IMR-90 (cell line): ENCODE results near the gene ADARB2. TPM values are rescaled to one million over a fixed set of nuclear protein-coding genes. Genes with fewer than 3 reads are reported as not detected.

Experiments used
- ATAC-seq: fragments of 200-7000 bp; cut with Tn5 transposase; 2 replicates; pipeline ENCODE4 v1.9.1; 2020; ENCODE audit warnings: low read depth, mild to moderate bottlenecking, moderate library complexity
- BruUV-seq: library from RNA; stranded (reverse); fragments of 400-500 nt; replicated peaks from 2 replicates; lab custom pipeline; 2021; lab: Mats Ljungman, UMichigan
- CTCF ChIA-PET: fragments of 300-600 bp; formaldehyde crosslinking; extraction: SDS; loops from one replicate; lab custom pipeline; 2021; ENCODE audit warnings: antibody characterized with exemption; lab: Yijun Ruan, JAX
- POLR2A ChIA-PET: fragments of 300-600 bp; sonication (Branson Sonifier 250); formaldehyde crosslinking; loops from one replicate; lab custom pipeline; 2022; ENCODE audit warnings: antibody characterized with exemption; ENCODE audit not compliant: unreplicated experiment; lab: Charles Lee
- DNase-seq: peaks from one replicate; pipeline ENCODE4 v3.0.0; 2013
- H2AFZ ChIP-seq: replicated peaks from 2 replicates; pipeline ENCODE3; 2013; ENCODE audit warnings: low read length, mild to moderate bottlenecking; ENCODE audit not compliant: poor library complexity
- H2AK5ac ChIP-seq: 2 replicates; pipeline ENCODE4 v1.6.1; 2013; ENCODE audit warnings: low read depth, low read length, inconsistent platforms
- H2AK9ac ChIP-seq: replicated peaks from 2 replicates; pipeline ENCODE3; 2013; ENCODE audit warnings: mild to moderate bottlenecking, low read depth, low read length, moderate library complexity; ENCODE audit not compliant: poor library complexity
- H2BK120ac ChIP-seq: 2 replicates; pipeline ENCODE4 v1.6.1; 2013; ENCODE audit warnings: low read depth, low read length, inconsistent platforms
- H2BK15ac ChIP-seq: 3 replicates; pipeline ENCODE4 v1.6.1; 2013; ENCODE audit warnings: low read depth, low read length, inconsistent platforms
- H2BK20ac ChIP-seq: 2 replicates; pipeline ENCODE4 v1.6.1; 2013; ENCODE audit warnings: low read depth, mild to moderate bottlenecking, inconsistent platforms, low read length, moderate library complexity
- H2BK5ac ChIP-seq: 2 replicates; pipeline ENCODE4 v1.6.1; 2013; ENCODE audit warnings: mild to moderate bottlenecking, low read depth, low read length, inconsistent platforms; ENCODE audit not compliant: poor library complexity, severe bottlenecking
- H3K14ac ChIP-seq: replicated peaks from 2 replicates; pipeline ENCODE4 v1.6.1; 2013; ENCODE audit warnings: low read depth, low read length, inconsistent platforms
- H3K18ac ChIP-seq: 2 replicates; pipeline ENCODE4 v1.6.1; 2013; ENCODE audit warnings: low read depth, low read length, control low read depth
- H3K23ac ChIP-seq: 2 replicates; pipeline ENCODE4 v1.6.1; 2013; ENCODE audit warnings: low read depth, low read length, inconsistent platforms
- H3K27ac ChIP-seq: 2 replicates; pipeline ENCODE4 v1.5.1; 2013; ENCODE audit warnings: mild to moderate bottlenecking, control low read depth, low read length; ENCODE audit not compliant: insufficient read depth
- H3K27me3 ChIP-seq: 2 replicates; pipeline ENCODE4 v1.6.1; 2013; ENCODE audit warnings: low read length; ENCODE audit not compliant: control insufficient read depth, insufficient read depth
- H3K36me3 ChIP-seq: 2 replicates; pipeline ENCODE4 v1.6.1; 2013; ENCODE audit warnings: low read length, mixed read lengths; ENCODE audit not compliant: control insufficient read depth, insufficient read depth
- H3K4ac ChIP-seq: 2 replicates; pipeline ENCODE4 v1.6.1; 2013; ENCODE audit warnings: low read depth, low read length, inconsistent platforms
- H3K4me1 ChIP-seq: 2 replicates; pipeline ENCODE4 v1.6.1; 2013; ENCODE audit warnings: low read length, mixed read lengths; ENCODE audit not compliant: control insufficient read depth, insufficient read depth
- H3K4me2 ChIP-seq: 2 replicates; pipeline ENCODE4 v1.6.1; 2013; ENCODE audit warnings: low read depth, mild to moderate bottlenecking, control low read depth, low read length, moderate library complexity
- H3K4me3 ChIP-seq: 2 replicates; pipeline ENCODE4 v1.5.1; 2013; ENCODE audit warnings: low read depth, mild to moderate bottlenecking, control low read depth, low read length, moderate library complexity; ENCODE audit not compliant: insufficient read depth
- H3K56ac ChIP-seq: 2 replicates; pipeline ENCODE4 v1.6.1; 2013; ENCODE audit warnings: low read length, inconsistent platforms; ENCODE audit not compliant: insufficient read depth; ENCODE audit errors: extremely low read depth
- H3K79me1 ChIP-seq, 2 experiments: 2 replicates each; pipeline ENCODE4 v1.6.1; 2013; ENCODE audit warnings: low read length in 2 of 2, inconsistent platforms in 1 of 2, low read depth in 1 of 2
- H3K9ac ChIP-seq: 2 replicates; pipeline ENCODE4 v1.6.1; 2013; ENCODE audit warnings: low read depth, low read length, control low read depth
- H3K9me1 ChIP-seq: 2 replicates; pipeline ENCODE4 v1.6.1; 2013; ENCODE audit warnings: low read length, inconsistent platforms; ENCODE audit not compliant: insufficient read depth
- H3K9me3 ChIP-seq: 2 replicates; pipeline ENCODE4 v1.6.1; 2013; ENCODE audit warnings: low read length; ENCODE audit not compliant: control insufficient read depth, insufficient read depth
- H4K20me1 ChIP-seq: 2 replicates; pipeline ENCODE4 v1.6.1; 2013; ENCODE audit warnings: low read length, inconsistent platforms; ENCODE audit not compliant: insufficient read depth
- H4K5ac ChIP-seq: 2 replicates; pipeline ENCODE4 v1.6.1; 2013; ENCODE audit warnings: mild to moderate bottlenecking, low read depth, low read length, control low read depth
- H4K8ac ChIP-seq, 2 experiments: 2 replicates each; pipeline ENCODE4 v1.6.1; 2013; ENCODE audit warnings: low read depth in 2 of 2, low read length in 2 of 2, control low read depth in 1 of 2, inconsistent platforms in 1 of 2
- H4K91ac ChIP-seq: 2 replicates; pipeline ENCODE4 v1.6.1; 2013; ENCODE audit warnings: low read depth, low read length, inconsistent platforms; ENCODE audit not compliant: insufficient read depth
- CEBPB ChIP-seq: IDR thresholded peaks from 2 replicates; pipeline ENCODE4 v1.6.1; 2012; ENCODE audit warnings: low read depth, low read length, improper control_type of control experiment
- CHD1 ChIP-seq: IDR thresholded peaks from 2 replicates; pipeline ENCODE4 v1.6.1; 2012; ENCODE audit warnings: low read depth, low read length, improper control_type of control experiment
- ELK1 ChIP-seq: fragments of 150-350 bp; IDR thresholded peaks from 2 replicates; pipeline ENCODE4 v1.6.1; 2016; ENCODE audit warnings: low read depth, mild to moderate bottlenecking, low read length, moderate library complexity, borderline replicate concordance
- MAFK ChIP-seq: IDR thresholded peaks from 2 replicates; pipeline ENCODE4 v1.6.1; 2012; ENCODE audit warnings: low read depth, low read length, improper control_type of control experiment
- MXI1 ChIP-seq: IDR thresholded peaks from 2 replicates; pipeline ENCODE4 v1.6.1; 2012; ENCODE audit warnings: low read depth, mild to moderate bottlenecking, low read length, moderate library complexity, borderline replicate concordance
- RCOR1 ChIP-seq: IDR thresholded peaks from 2 replicates; pipeline ENCODE4 v1.6.1; 2012; ENCODE audit warnings: mild to moderate bottlenecking, low read length, improper control_type of control experiment; ENCODE audit not compliant: insufficient replicate concordance
- USF2 ChIP-seq: fragments of 150-350 bp; IDR thresholded peaks from 2 replicates; pipeline ENCODE4 v1.6.1; 2017; ENCODE audit warnings: mild to moderate bottlenecking, antibody characterized with exemption, low read length, low read depth
- WGBS, 2 experiments: methylation state at CpG; one replicate each; pipeline versions ENCODE4 v1.1.5 to v1.1.7; 2013; ENCODE audit warnings: missing lambda C conversion rate in 2 of 2; ENCODE audit not compliant: insufficient read length in 1 of 2; ENCODE audit errors: extremely low coverage in 2 of 2; 5-methylcytosine and 5-hydroxymethylcytosine counted together
- dilution Hi-C: fragments of 300-500 bp; cut with HindIII; formaldehyde crosslinking; loops from one replicate; pipeline ENCODE4 v1.14.3; 2018; ENCODE audit warnings: low sequenced_read_pairs; ENCODE audit not compliant: unreplicated experiment
- in situ Hi-C: fragments of 300-500 bp; cut with MboI; formaldehyde crosslinking; loops from 3 replicates; pipeline ENCODE4 v1.14.3; 2019; ENCODE audit warnings: low sequenced_read_pairs, inconsistent platforms, mixed read lengths
- intact Hi-C: fragments of 100-400 bp; cut with micrococcal nuclease; formaldehyde crosslinking; loops from 2 replicates; pipeline ENCODE4 v1.10.0; 2022
- polyA plus RNA-seq, 3 experiments: library from polyadenylated mRNA; depleted of rRNA; stranded (reverse); fragments of >200 nt; gene quantifications; 2 replicates each; pipeline ENCODE4 v1.2.3, GENCODE V29; 2012; ENCODE audit warnings: low replicate concordance in 1 of 3
- total RNA-seq: library from RNA; depleted of rRNA; stranded (reverse); fragments of >200 nt; gene quantifications from 2 replicates; pipeline ENCODE4 v1.2.3, GENCODE V29; 2012

ADARB2 gene
- total and polyA plus RNA-seq, 2 of the 4 experiments (the other 2 are of a cell fraction): not detected

- no peak overlapping the region for H3K23ac ChIP-seq
- no TSS peak for BruUV-seq
- ChIA-PET POLR2A (no interaction called here), CTCF (no interaction called here)
- no peaks in the 10 kb centered on the region for H3K4me1 ChIP-seq
- ATAC-seq (no peak), DNase-seq (no peak)
- no peak overlapping the region for H3K18ac ChIP-seq
- H4K5ac ChIP-seq: no peak overlapping the region
- H3K9me1 ChIP-seq: no peaks in the 10 kb centered on the region
- in situ Hi-C loops: no loop called here
- no peak overlapping the region for H3K9ac ChIP-seq
- H3K4me2 ChIP-seq: no peak overlapping the region
- H3K36me3 ChIP-seq: no peaks in the 10 kb centered on the region
- dilution Hi-C loops: no loop called here
- no peak overlapping the region for H2BK20ac ChIP-seq
- TF ChIP-seq RCOR1: no peak
- no peak for TF ChIP-seq CHD1
- no peak for TF ChIP-seq MAFK
- no peak for TF ChIP-seq ELK1
- no peak for TF ChIP-seq CEBPB
- no peak for TF ChIP-seq USF2
- no peak for TF ChIP-seq MXI1
- H3K14ac ChIP-seq: no peak overlapping the region
- no peak overlapping the region for H3K4ac ChIP-seq
- H4K20me1 ChIP-seq: no peaks in the 10 kb centered on the region
- no peak overlapping the region for H2AK9ac ChIP-seq
- H2BK15ac ChIP-seq: no peak overlapping the region
- intact Hi-C loops: no loop called here
- H2BK5ac ChIP-seq: no peak overlapping the region
- no peak overlapping the region for H2AFZ ChIP-seq
- H2BK120ac ChIP-seq: no peak overlapping the region
- no peak overlapping the region for H3K4me3 ChIP-seq
- H3K27me3 ChIP-seq: no peaks in the 10 kb centered on the region
- H2AK5ac ChIP-seq: no peak overlapping the region
- no peak overlapping the region for H3K27ac ChIP-seq
- H3K79me1 ChIP-seq: no peaks in the 10 kb centered on the region
- no peak overlapping the region for H4K8ac ChIP-seq
- H3K56ac ChIP-seq: no peak overlapping the region
- peaks cover 45% of the 10 kb centered on the region for H3K9me3 ChIP-seq
- no peak overlapping the region for H4K91ac ChIP-seq
- 27% methylated on average over 2 of the region's 4 CpGs; no CpG with 5 or more reads in 1 of the 2 experiments for WGBS, 2 experiments
Measured at GRCh38 chr10:1345368-1345767, 392.0 kb downstream of the ADARB2 start.
